ENCODE measurements around the gene INSR. TPM values are rescaled to one million over a fixed set of nuclear protein-coding genes. Genes with fewer than 3 reads are reported as not detected.

Gene INSR
- total and polyA plus RNA-seq, 2 experiments from 2014 or later, result 6.2 to 11.7 TPM

DNA sequence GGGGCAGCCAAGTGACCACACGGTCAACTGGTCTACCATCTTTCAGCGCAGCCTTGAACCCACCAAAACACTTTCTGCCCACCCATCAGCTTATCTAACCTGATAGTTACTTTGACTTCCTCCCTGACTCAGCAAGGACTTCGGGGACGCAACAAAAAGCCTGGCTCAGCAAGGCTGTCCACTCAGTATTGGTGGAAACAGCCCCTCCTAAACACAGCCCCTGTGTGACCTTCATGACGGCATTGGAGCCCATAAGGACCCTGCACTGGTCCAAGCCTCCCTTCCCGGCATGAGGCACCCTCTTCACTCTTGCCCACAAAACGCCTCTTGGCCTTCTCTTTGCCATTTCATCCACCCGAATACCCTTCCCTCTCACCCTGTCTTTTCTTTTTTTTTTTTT lies 39.1 kb downstream of the INSR start:
- Histone ChIP-seq H3K27me3 (replicated peaks; ENCODE audit: insufficient read depth) (no peaks in the 10 kb centered on the region), H3K4me1 (ENCODE audit: insufficient read depth) (no peaks in the 10 kb centered on the region), H3K9me3 (ENCODE audit: low read depth) (no peaks in the 10 kb centered on the region), H3K9me2 (ENCODE audit: insufficient read depth) (no peaks in the 10 kb centered on the region), H3K4me3 (no peak overlapping the region), H3K79me2 (ENCODE audit: insufficient read depth) (no peaks in the 10 kb centered on the region), H3K9ac (no peak overlapping the region), H3K36me3 (ENCODE audit: low read depth) (no peaks in the 10 kb centered on the region), H3K4me2 (ENCODE audit: unreplicated experiment) (no peak overlapping the region), H3F3A (ENCODE audit: insufficient read depth) (no peaks in the 10 kb centered on the region), H4K20me1 (ENCODE audit: insufficient read depth) (no peaks in the 10 kb centered on the region), H2AFZ (no peak overlapping the region), H3K27ac (no peak overlapping the region)
- TF ChIP-seq EZH2phosphoT487 (IDR thresholded peaks at IDR 0.05; ENCODE audit: insufficient read depth, low read depth), result no peak
- no peak for TF ChIP-seq EZH2 (IDR thresholded peaks at IDR 0.05; ENCODE audit: insufficient read depth, poor library complexity, severe bottlenecking)
- DNase-seq, result no peak
- WGBS, 2 experiments (ENCODE audit: low coverage in 1 of 2, low lambda C conversion rate in 2 of 2, missing lambda C conversion rate in 2 of 2), result 95 to 96% methylated on average over 8 of the region's 8 CpGs
- in situ Hi-C loops (cut with MboI), result no loop called here

DNA sequence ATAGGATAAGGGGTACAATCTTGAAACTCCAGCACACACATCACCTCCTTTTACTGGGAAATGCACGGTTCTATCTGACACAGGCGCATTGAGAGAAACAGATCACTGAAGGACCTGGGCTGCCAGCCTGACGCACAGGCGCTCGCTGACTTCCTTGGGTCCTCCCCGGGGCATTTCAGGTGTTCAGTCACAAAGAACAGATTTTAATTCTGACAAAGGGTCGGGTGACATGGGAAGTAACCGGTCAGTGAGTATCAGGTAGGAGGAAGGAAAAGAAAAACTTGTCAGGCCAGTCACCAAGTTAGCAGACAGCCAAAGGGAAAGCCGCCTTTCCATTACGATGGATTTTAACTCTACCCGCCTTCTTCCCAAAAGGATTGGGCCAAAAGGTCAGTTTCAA lies 39.6 kb downstream of the INSR start:
- Histone ChIP-seq H3K27ac (no peak overlapping the region), H3F3A (ENCODE audit: insufficient read depth) (no peaks in the 10 kb centered on the region), H3K79me2 (ENCODE audit: insufficient read depth) (no peaks in the 10 kb centered on the region), H3K4me2 (ENCODE audit: unreplicated experiment) (no peak overlapping the region), H3K4me3 (no peak overlapping the region), H3K36me3 (ENCODE audit: low read depth) (no peaks in the 10 kb centered on the region), H3K4me1 (ENCODE audit: insufficient read depth) (no peaks in the 10 kb centered on the region), H2AFZ (no peak overlapping the region), H3K27me3 (replicated peaks; ENCODE audit: insufficient read depth) (no peaks in the 10 kb centered on the region), H4K20me1 (ENCODE audit: insufficient read depth) (no peaks in the 10 kb centered on the region), H3K9ac (no peak overlapping the region), H3K9me3 (ENCODE audit: low read depth) (no peaks in the 10 kb centered on the region), H3K9me2 (ENCODE audit: insufficient read depth) (no peaks in the 10 kb centered on the region)
- DNase-seq, result no peak
- 83 to 87% methylated on average over 11 of the region's 11 CpGs for WGBS, 2 experiments (ENCODE audit: low coverage in 1 of 2, low lambda C conversion rate in 2 of 2, missing lambda C conversion rate in 2 of 2)
- TF ChIP-seq EZH2 (IDR thresholded peaks at IDR 0.05; ENCODE audit: insufficient read depth, poor library complexity, severe bottlenecking) (no peak), EZH2phosphoT487 (IDR thresholded peaks at IDR 0.05; ENCODE audit: insufficient read depth, low read depth) (no peak)
- in situ Hi-C loops (cut with MboI), result no loop called here

DNA sequence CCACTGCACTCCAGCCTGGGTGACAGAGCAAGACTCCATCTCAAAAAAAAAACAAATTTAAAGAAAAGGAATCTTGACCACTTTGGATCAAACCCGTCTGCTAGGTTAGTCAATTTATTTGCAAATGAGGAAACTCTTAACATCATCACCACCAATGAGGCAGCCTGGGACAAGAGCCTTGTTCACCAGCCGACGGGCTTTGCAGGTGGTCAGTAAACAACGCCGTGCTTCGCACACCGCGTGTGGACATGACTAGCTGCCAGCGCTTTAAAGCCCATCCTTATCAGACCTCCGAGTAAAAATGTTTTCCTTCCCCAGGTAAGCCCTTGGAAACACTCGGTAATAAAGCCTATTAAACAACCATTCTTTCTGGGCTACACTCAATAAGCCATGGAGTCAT lies 41.9 kb downstream of the INSR start:
- no peaks in the 10 kb centered on the region for H3K9me3 ChIP-seq (ENCODE audit: low read depth)
- no peaks in the 10 kb centered on the region for H3F3A ChIP-seq (ENCODE audit: insufficient read depth)
- no peaks in the 10 kb centered on the region for H4K20me1 ChIP-seq (ENCODE audit: insufficient read depth)
- H2AFZ ChIP-seq, result no peak overlapping the region
- 95% methylated on average over 11 of the region's 11 CpGs for WGBS, 2 experiments (ENCODE audit: low coverage in 1 of 2, low lambda C conversion rate in 2 of 2, missing lambda C conversion rate in 2 of 2)
- TF ChIP-seq EZH2 (IDR thresholded peaks at IDR 0.05; ENCODE audit: insufficient read depth, poor library complexity, severe bottlenecking), result no peak
- no peak for TF ChIP-seq EZH2phosphoT487 (IDR thresholded peaks at IDR 0.05; ENCODE audit: insufficient read depth, low read depth)
- H3K4me3 ChIP-seq, result no peak overlapping the region
- H3K36me3 ChIP-seq (ENCODE audit: low read depth), result no peaks in the 10 kb centered on the region
- no peak overlapping the region for H3K4me2 ChIP-seq (ENCODE audit: unreplicated experiment)
- H3K27me3 ChIP-seq (replicated peaks; ENCODE audit: insufficient read depth), result no peaks in the 10 kb centered on the region
- H3K9ac ChIP-seq, result no peak overlapping the region
- no peaks in the 10 kb centered on the region for H3K9me2 ChIP-seq (ENCODE audit: insufficient read depth)
- H3K4me1 ChIP-seq (ENCODE audit: insufficient read depth), result no peaks in the 10 kb centered on the region
- no peak for DNase-seq
- H3K27ac ChIP-seq, result no peak overlapping the region
- H3K79me2 ChIP-seq (ENCODE audit: insufficient read depth), result no peaks in the 10 kb centered on the region
- in situ Hi-C loops (cut with MboI), result no loop called here

DNA sequence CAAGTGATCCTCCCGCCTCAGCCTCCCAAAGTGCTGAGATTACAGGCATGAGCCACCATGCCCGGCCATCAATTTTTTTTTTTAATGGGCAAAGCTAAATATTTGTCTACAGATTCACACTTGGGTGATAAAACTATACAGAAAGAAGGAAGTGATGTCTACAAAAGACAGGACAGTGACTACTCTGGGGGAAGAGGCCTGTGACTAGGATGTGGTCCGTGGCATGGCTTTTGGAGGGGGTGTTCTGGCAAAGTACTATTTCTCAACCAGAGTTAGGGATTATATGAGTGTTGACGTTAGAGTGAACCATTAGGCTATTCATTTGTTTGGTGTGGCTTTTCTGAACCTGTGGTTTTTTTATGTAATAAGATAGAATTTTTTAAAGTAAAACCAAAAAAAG lies 42.7 kb downstream of the INSR start:
- Histone ChIP-seq H3K79me2 (ENCODE audit: insufficient read depth) (peaks cover 5% of the 10 kb centered on the region; the same call in 1 of the 2 replicates), H3K4me3 (no peak overlapping the region), H3K9me2 (ENCODE audit: insufficient read depth) (no peaks in the 10 kb centered on the region), H3K4me2 (ENCODE audit: unreplicated experiment) (no peak overlapping the region), H3K27ac (no peak overlapping the region), H3F3A (ENCODE audit: insufficient read depth) (no peaks in the 10 kb centered on the region), H3K36me3 (ENCODE audit: low read depth) (no peaks in the 10 kb centered on the region), H3K27me3 (replicated peaks; ENCODE audit: insufficient read depth) (no peaks in the 10 kb centered on the region), H2AFZ (no peak overlapping the region), H3K9ac (no peak overlapping the region), H3K4me1 (ENCODE audit: insufficient read depth) (no peaks in the 10 kb centered on the region), H3K9me3 (ENCODE audit: low read depth) (no peaks in the 10 kb centered on the region), H4K20me1 (ENCODE audit: insufficient read depth) (no peaks in the 10 kb centered on the region)
- DNase-seq, result no peak
- TF ChIP-seq EZH2 (IDR thresholded peaks at IDR 0.05; ENCODE audit: insufficient read depth, poor library complexity, severe bottlenecking) (no peak), EZH2phosphoT487 (IDR thresholded peaks at IDR 0.05; ENCODE audit: insufficient read depth, low read depth) (no peak)
- 84% methylated on average over 4 of the region's 4 CpGs for WGBS, 2 experiments (ENCODE audit: low coverage in 1 of 2, low lambda C conversion rate in 2 of 2, missing lambda C conversion rate in 2 of 2)
- in situ Hi-C loops (cut with MboI), result no loop called here

DNA sequence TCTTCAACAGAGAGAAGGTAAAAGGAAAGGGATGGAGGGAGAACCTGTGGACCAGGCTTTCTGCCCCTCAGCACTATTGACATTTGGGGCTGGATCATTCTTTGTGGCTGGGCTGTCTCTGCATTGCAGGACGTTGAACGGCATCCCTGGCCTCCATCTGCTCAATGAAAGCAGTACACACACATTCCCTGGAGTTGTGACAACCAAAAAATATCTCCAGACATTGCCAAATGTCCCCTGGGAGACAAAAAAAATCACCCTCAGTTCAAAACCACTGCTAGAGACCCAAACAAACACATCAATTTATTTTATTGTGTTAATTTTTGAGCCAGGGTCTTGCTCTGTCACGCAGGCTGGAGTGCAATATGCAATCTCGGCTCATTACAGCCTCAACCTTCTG lies 43.3 kb downstream of the INSR start:
- no peaks in the 10 kb centered on the region for H3K27me3 ChIP-seq (replicated peaks; ENCODE audit: insufficient read depth)
- no peak for TF ChIP-seq EZH2 (IDR thresholded peaks at IDR 0.05; ENCODE audit: insufficient read depth, poor library complexity, severe bottlenecking)
- H4K20me1 ChIP-seq (ENCODE audit: insufficient read depth), result no peaks in the 10 kb centered on the region
- no peak overlapping the region for H3K27ac ChIP-seq
- in situ Hi-C loops (cut with MboI), result no loop called here
- no peaks in the 10 kb centered on the region for H3K36me3 ChIP-seq (ENCODE audit: low read depth)
- no peak overlapping the region for H2AFZ ChIP-seq
- no peaks in the 10 kb centered on the region for H3K4me1 ChIP-seq (ENCODE audit: insufficient read depth)
- H3F3A ChIP-seq (ENCODE audit: insufficient read depth), result no peaks in the 10 kb centered on the region
- H3K4me2 ChIP-seq (ENCODE audit: unreplicated experiment), result no peak overlapping the region
- no peak overlapping the region for H3K9ac ChIP-seq
- H3K9me2 ChIP-seq (ENCODE audit: insufficient read depth), result no peaks in the 10 kb centered on the region
- no peak overlapping the region for H3K4me3 ChIP-seq
- H3K79me2 ChIP-seq (ENCODE audit: insufficient read depth), result peaks cover 6% of the 10 kb centered on the region; the same call in 1 of the 2 replicates
- WGBS, 2 experiments (ENCODE audit: low coverage in 1 of 2, low lambda C conversion rate in 2 of 2, missing lambda C conversion rate in 2 of 2), result 47 to 51% methylated on average over 4 of the region's 4 CpGs
- H3K9me3 ChIP-seq (ENCODE audit: low read depth), result no peaks in the 10 kb centered on the region
- DNase-seq, result no peak
